Fibroblast of lung (primary cell): ENCODE data around the gene CTSW. TPM values are rescaled to one million over a fixed set of nuclear protein-coding genes. Genes with fewer than 3 reads are reported as not detected.

ENCODE experiments used
- DNase-seq, 2 donors: peaks; one replicate each; pipeline versions ENCODE4 v3.0.0 to v3.0.0-alpha.2; 2010; ENCODE audit warnings: low read depth in 2 of 2
- H2AFZ ChIP-seq: 2 replicates; pipeline ENCODE4 v1.5.1; 2012; ENCODE audit warnings: low read length, control low read depth, inconsistent platforms
- H3K27ac ChIP-seq: 2 replicates; pipeline ENCODE4 v1.5.1; 2011; ENCODE audit warnings: low read length, control low read depth; ENCODE audit not compliant: insufficient read depth
- H3K27me3 ChIP-seq: 2 replicates; pipeline ENCODE4 v1.5.1; 2011; ENCODE audit warnings: mild to moderate bottlenecking, low read length; ENCODE audit not compliant: control insufficient read depth, insufficient read depth
- H3K36me3 ChIP-seq: 2 replicates; pipeline ENCODE4 v1.5.1; 2011; ENCODE audit warnings: low read length; ENCODE audit not compliant: control insufficient read depth, insufficient read depth
- H3K4me1 ChIP-seq: 2 replicates; pipeline ENCODE4 v1.5.1; 2011; ENCODE audit warnings: low read length; ENCODE audit not compliant: control insufficient read depth, insufficient read depth; ENCODE audit errors: extremely low read depth
- H3K4me2 ChIP-seq: 2 replicates; pipeline ENCODE4 v1.5.1; 2011; ENCODE audit warnings: low read length, control low read depth; ENCODE audit not compliant: insufficient read depth; ENCODE audit errors: extremely low read depth
- H3K4me3 ChIP-seq, 4 experiments: fragments of 200-600 bp in 1 of 4; sonication (generic) in 1 of 4; replicated peaks in 1 of 4; 2 replicates each; pipeline ENCODE4 v1.5.1; 2011 to 2016; ENCODE audit warnings: low read length in 4 of 4, low read depth in 3 of 4, mild to moderate bottlenecking in 3 of 4, control low read depth in 2 of 4, inconsistent platforms in 1 of 4, mixed read lengths in 1 of 4; ENCODE audit not compliant: insufficient read depth in 1 of 4; ENCODE audit errors: control extremely low read depth in 1 of 4
- H3K79me2 ChIP-seq: 2 replicates; pipeline ENCODE4 v1.5.1; 2012; ENCODE audit warnings: mild to moderate bottlenecking, low read length, inconsistent platforms; ENCODE audit not compliant: control insufficient read depth, insufficient read depth
- H3K9ac ChIP-seq: 2 replicates; pipeline ENCODE4 v1.5.1; 2011; ENCODE audit warnings: mild to moderate bottlenecking, low read length, control low read depth; ENCODE audit not compliant: insufficient read depth
- H3K9me3 ChIP-seq: 2 replicates; pipeline ENCODE4 v1.5.1; 2012; ENCODE audit warnings: low read depth, low read length; ENCODE audit not compliant: control insufficient read depth, insufficient read depth
- H4K20me1 ChIP-seq: 2 replicates; pipeline ENCODE4 v1.5.1; 2011; ENCODE audit warnings: low read length; ENCODE audit not compliant: control insufficient read depth, insufficient read depth; ENCODE audit errors: extremely low read depth
- EZH2 ChIP-seq: IDR thresholded peaks from 2 replicates; pipeline ENCODE4 v1.5.1; 2012; ENCODE audit warnings: low read length, control low read depth, mild to moderate bottlenecking; ENCODE audit errors: missing control alignments
- polyA plus RNA-seq, 2 donors: library from polyadenylated mRNA; depleted of rRNA in 1 of 2; stranded (reverse) in 1 of 2; unstranded in 1 of 2; fragments of >200 nt; gene quantifications; 2 replicates each; pipeline ENCODE4 v1.2.1, GENCODE V29; 2011 to 2012; ENCODE audit warnings: missing spikeins in 1 of 2
- total RNA-seq: library from RNA; depleted of rRNA; stranded (reverse); fragments of >200 nt; gene quantifications from 2 replicates; pipeline ENCODE4 v1.2.1, GENCODE V29; 2014
- TF ChIP-seq, protein P1 (sequence below), 2 donors: IDR thresholded peaks in 1 of 2; conservative IDR thresholded peaks in 1 of 2; 1 replicate in 1 of 2; 2 replicates in 1 of 2; pipeline ENCODE4 v1.5.1; 2011 to 2012; ENCODE audit warnings: low read length in 2 of 2, control low read depth in 1 of 2, inconsistent platforms in 1 of 2, low read depth in 1 of 2, mild to moderate bottlenecking in 1 of 2

Gene CTSW
- total and polyA plus RNA-seq, 2 donors (not counting 1 experiment from before 2014, with no cell fraction given), result not detected

DNA sequence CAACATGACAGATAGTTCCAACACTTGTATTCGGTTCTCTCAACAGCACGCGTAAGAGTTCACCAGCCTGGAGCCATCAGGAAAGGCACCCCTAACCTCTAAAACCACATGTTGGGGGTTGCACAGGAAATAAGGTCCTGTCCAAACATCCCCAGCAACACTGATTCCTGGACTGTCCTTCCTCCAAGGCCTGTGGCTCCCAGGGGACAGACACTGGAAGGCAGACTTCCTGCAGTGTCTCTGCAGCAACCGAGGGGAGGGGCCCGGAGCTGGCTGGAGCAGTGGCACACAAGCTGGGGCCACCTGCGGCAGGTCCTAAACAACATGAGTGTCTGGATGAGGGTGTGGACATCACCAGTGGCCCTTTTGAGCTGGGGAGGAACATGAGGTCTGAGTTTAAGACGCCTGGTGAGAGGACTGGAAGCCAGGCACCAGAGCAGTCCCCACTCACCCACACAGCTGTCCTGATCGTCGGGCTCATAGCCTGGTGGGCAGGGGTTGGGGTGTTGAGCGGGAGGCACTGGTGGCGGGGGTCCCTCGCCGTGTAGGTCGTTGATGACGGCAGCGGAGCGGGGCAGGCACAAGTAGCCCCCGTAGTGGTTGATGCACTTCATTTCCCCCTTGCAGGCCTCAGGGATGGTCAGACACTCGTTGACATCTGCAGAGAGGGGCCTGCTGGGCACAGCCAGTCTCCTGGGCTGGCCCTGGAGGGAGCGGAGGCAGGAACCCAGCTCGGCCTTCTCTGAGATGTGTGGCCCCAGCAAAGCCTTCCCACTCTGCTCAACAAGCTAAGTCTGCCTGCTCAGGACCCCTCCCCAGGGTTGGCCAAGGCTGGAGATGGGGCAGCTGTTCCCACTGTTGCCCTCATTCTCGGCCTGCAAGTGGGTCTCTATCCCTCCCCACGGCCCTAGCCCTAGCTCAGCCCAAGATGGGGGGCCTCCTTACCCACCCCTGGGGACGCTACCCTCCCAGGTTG, 8.6 kb upstream of the CTSW start:
- peaks cover 30% of the 10 kb centered on the region for H3K79me2 ChIP-seq
- peaks cover 29% of the 10 kb centered on the region for H3K36me3 ChIP-seq
- TF ChIP-seq EZH2, result no peak
- TF ChIP-seq, protein P1, sequence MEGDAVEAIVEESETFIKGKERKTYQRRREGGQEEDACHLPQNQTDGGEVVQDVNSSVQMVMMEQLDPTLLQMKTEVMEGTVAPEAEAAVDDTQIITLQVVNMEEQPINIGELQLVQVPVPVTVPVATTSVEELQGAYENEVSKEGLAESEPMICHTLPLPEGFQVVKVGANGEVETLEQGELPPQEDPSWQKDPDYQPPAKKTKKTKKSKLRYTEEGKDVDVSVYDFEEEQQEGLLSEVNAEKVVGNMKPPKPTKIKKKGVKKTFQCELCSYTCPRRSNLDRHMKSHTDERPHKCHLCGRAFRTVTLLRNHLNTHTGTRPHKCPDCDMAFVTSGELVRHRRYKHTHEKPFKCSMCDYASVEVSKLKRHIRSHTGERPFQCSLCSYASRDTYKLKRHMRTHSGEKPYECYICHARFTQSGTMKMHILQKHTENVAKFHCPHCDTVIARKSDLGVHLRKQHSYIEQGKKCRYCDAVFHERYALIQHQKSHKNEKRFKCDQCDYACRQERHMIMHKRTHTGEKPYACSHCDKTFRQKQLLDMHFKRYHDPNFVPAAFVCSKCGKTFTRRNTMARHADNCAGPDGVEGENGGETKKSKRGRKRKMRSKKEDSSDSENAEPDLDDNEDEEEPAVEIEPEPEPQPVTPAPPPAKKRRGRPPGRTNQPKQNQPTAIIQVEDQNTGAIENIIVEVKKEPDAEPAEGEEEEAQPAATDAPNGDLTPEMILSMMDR (conservative IDR thresholded peaks at IDR 0.05 in 1 of 2, IDR thresholded peaks at IDR 0.05 in 1 of 2; ENCODE audit: low read depth in 1 of 2, low read length in 2 of 2), result no peak
- H3K9me3 ChIP-seq, result no peaks in the 10 kb centered on the region
- no peaks in the 10 kb centered on the region for H4K20me1 ChIP-seq
- DNase-seq, result no peak
- peaks cover 23% of the 10 kb centered on the region for H3K4me1 ChIP-seq
- peak overlapping the region; percentile 82 for H3K9ac ChIP-seq
- peak overlapping the region; percentile 88 for H3K27ac ChIP-seq
- no peak overlapping the region for H2AFZ ChIP-seq
- no peaks in the 10 kb centered on the region for H3K27me3 ChIP-seq
- peak overlapping the region; percentile 96 for H3K4me2 ChIP-seq
- H3K4me3 ChIP-seq, result peak overlapping the region; percentile 64 to 81 (median 76)

DNA sequence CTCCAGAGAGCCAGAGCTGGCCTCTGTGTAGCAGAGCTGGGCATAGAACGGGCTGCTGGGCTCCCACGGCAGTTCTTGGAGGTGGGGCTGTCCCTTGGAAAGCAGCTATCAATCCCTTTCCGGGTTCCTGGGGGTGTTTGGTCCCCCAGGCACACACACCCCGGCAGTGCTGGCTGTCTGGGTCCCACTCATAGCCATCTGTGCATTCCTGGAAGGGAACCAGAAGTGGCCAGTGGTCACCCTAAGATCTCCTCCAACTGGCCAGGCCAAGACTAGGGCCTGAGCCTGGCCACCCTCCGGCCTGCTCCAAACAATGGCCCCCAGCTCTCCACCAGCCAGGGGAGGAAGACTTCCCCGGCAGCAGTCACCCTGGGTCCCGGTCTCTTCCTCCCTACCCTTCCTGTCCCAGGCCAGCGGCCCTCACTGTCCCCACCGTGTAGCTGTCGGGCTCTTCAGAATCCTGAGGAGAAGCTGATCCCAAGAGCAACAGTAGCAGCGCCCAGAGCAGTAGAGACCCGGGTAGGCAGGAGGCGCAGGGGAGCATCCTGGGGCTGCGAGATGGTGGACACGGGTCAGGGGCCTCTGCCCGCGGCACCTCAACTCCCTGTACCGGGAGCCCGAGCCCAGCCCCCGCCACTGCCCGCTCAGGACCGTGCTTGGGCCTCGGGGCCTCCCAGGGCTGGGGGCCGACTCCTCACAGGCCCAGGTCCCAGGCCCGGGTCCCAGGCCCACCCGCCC, 7.7 kb upstream of the CTSW start:
- Histone ChIP-seq H3K27me3 (no peaks in the 10 kb centered on the region), H3K4me1 (peaks cover 23% of the 10 kb centered on the region), H3K4me2 (peak overlapping the region; percentile 96), H3K4me3 (peak overlapping the region; percentile 64 to 81 (median 76)), H2AFZ (no peak overlapping the region), H3K79me2 (peaks cover 30% of the 10 kb centered on the region), H4K20me1 (no peaks in the 10 kb centered on the region), H3K27ac (peak overlapping the region; percentile 88), H3K36me3 (peaks cover 23% of the 10 kb centered on the region), H3K9ac (peak overlapping the region; percentile 82), H3K9me3 (no peaks in the 10 kb centered on the region)
- TF ChIP-seq, protein P1 (conservative IDR thresholded peaks at IDR 0.05 in 1 of 2, IDR thresholded peaks at IDR 0.05 in 1 of 2; ENCODE audit: low read depth in 1 of 2, low read length in 2 of 2), result peak; percentile 21 to 22
- TF ChIP-seq EZH2, result no peak
- peak; percentile 21 to 41 for DNase-seq
